GM18519 (cell line): ENCODE data around the gene TOR2A.

Experiments used
- ATAC-seq: cut with Tn5 transposase; IDR thresholded peaks from one replicate; pipeline ENCODE4 v1.9.1; 2021; ENCODE audit warnings: mild to moderate bottlenecking, moderate library complexity; ENCODE audit not compliant: unreplicated experiment, low FRiP score

Gene TOR2A

GRCh38 chr9:127700594-127701255 is 34.4 kb downstream of the TOR2A start:
- ATAC-seq: no peak

GRCh38 chr9:127700140-127700539 is 35.0 kb downstream of the TOR2A start:
- no peak for ATAC-seq

GRCh38 chr9:127698985-127699670 is 36.0 kb downstream of the TOR2A start:
- ATAC-seq: peak; percentile 51

GRCh38 chr9:127698386-127698785 is 36.7 kb downstream of the TOR2A start:
- ATAC-seq: no peak

GRCh38 chr9:127697575-127697974 is 37.5 kb downstream of the TOR2A start:
- no peak for ATAC-seq

- no peak for ATAC-seq
Observed at GRCh38 chr9:127694890-127695720, 40.0 kb downstream of the TOR2A start.

- no peak for ATAC-seq
Observed at GRCh38 chr9:127693697-127694096, 41.4 kb downstream of the TOR2A start.

- no peak for ATAC-seq
Observed at GRCh38 chr9:127693143-127693542, 42.0 kb downstream of the TOR2A start.

- ATAC-seq: no peak
Observed at GRCh38 chr9:127692071-127692470, 43.0 kb downstream of the TOR2A start.

- no peak for ATAC-seq
Observed at GRCh38 chr9:127690735-127691134, 44.4 kb downstream of the TOR2A start.

- ATAC-seq: no peak
Observed at GRCh38 chr9:127689329-127690000, 45.6 kb downstream of the TOR2A start.

- ATAC-seq: no peak
Observed at GRCh38 chr9:127686461-127687393, 48.4 kb downstream of the TOR2A start.

GRCh38 chr9:127684576-127684975 is 50.5 kb downstream of the TOR2A start:
- ATAC-seq: no peak

GRCh38 chr9:127683723-127684122 is 51.4 kb downstream of the TOR2A start:
- ATAC-seq: no peak

GRCh38 chr9:127682351-127683136 is 52.5 kb downstream of the TOR2A start:
- no peak for ATAC-seq
